NCI-H446 (cell line): Measurements from ENCODE around the gene COQ3.
A peak's percentile ranks its signal among the peaks of the same experiment; 100 is the strongest.

Experiments
- DNase-seq, 2 experiments: peaks; one replicate each; lab custom pipeline; 2025; lab: John Stamatoyannopoulos, UW

COQ3 gene

GRCh38 chr6:99393698-99394531 is at the start of gene COQ3:
COQ3 (minus strand) TSS chr6:99394195; CDS start chr6:99394179, 16 bp downstream.
- peak; percentile 51 to 69 for DNase-seq

- DNase-seq, result peak in 1 of 2 experiments; percentile 22
These were observed 40.9 kb upstream of the COQ3 start for GRCh38 chr6:99434702-99435530.

GRCh38 chr6:99432877-99433276 is 38.9 kb upstream of the COQ3 start:
- no peak for DNase-seq

- no peak for DNase-seq
These were observed 37.9 kb upstream of the COQ3 start for GRCh38 chr6:99431901-99432300.

- no peak for DNase-seq
These were observed 34.0 kb upstream of the COQ3 start for GRCh38 chr6:99427988-99428387.

GRCh38 chr6:99426451-99426757 is 32.4 kb upstream of the COQ3 start:
- no peak for DNase-seq

- peak; percentile 79 to 82 for DNase-seq
These were observed 31.9 kb upstream of the COQ3 start for GRCh38 chr6:99425647-99426450.

- peak; percentile 93 to 97 for DNase-seq
These were observed 31.0 kb upstream of the COQ3 start, which contains the start of gene PNISR for GRCh38 chr6:99424761-99425646. PNISR (minus strand) TSS chr6:99425308; CDS start chr6:99414659, 10,649 bp downstream.

- DNase-seq, result no peak
These were observed 30.0 kb upstream of the COQ3 start for GRCh38 chr6:99424022-99424421.

- DNase-seq, result no peak
These were observed 28.9 kb upstream of the COQ3 start for GRCh38 chr6:99422912-99423311.

- DNase-seq, result no peak
These were observed 23.1 kb upstream of the COQ3 start for GRCh38 chr6:99416892-99417767.

GRCh38 chr6:99416226-99416625 is 22.2 kb upstream of the COQ3 start:
- no peak for DNase-seq

- no peak for DNase-seq
These were observed 21.5 kb upstream of the COQ3 start for GRCh38 chr6:99415446-99415845.

GRCh38 chr6:99412065-99412464 is 18.1 kb upstream of the COQ3 start:
- DNase-seq, result no peak

GRCh38 chr6:99409672-99410071 is 15.7 kb upstream of the COQ3 start:
- DNase-seq, result no peak

- no peak for DNase-seq
These were observed 13.1 kb upstream of the COQ3 start for GRCh38 chr6:99407076-99407475.

GRCh38 chr6:99402448-99402847 is 8.5 kb upstream of the COQ3 start:
- no peak for DNase-seq

GRCh38 chr6:99397287-99397686 is 3.3 kb upstream of the COQ3 start:
- DNase-seq, result no peak

GRCh38 chr6:99393366-99393697 is 663 bp downstream of the COQ3 start:
- DNase-seq, result no peak

GRCh38 chr6:99390896-99391295 is 3.1 kb downstream of the COQ3 start:
- no peak for DNase-seq
